Stimulated activated CD8-positive, alpha-beta memory T cell treated with anti-CD3 and anti-CD28 coated beads, Interleukin-4, amount 100 ng/mL, for 1 hour (primary cell): ENCODE data around the gene GCH1.
"Not testable (repeated sequence)": the region's sequence is repeated elsewhere in the genome, so short reads cannot be mapped to it uniquely, and the experiment has no call there.

ENCODE experiments used
- DNase-seq, 2 donors: peaks; one replicate each; pipeline ENCODE4 v3.0.0-alpha.2; 2020; ENCODE audit warnings: low read depth in 2 of 2, low spot score in 1 of 2

The GCH1 gene

DNA sequence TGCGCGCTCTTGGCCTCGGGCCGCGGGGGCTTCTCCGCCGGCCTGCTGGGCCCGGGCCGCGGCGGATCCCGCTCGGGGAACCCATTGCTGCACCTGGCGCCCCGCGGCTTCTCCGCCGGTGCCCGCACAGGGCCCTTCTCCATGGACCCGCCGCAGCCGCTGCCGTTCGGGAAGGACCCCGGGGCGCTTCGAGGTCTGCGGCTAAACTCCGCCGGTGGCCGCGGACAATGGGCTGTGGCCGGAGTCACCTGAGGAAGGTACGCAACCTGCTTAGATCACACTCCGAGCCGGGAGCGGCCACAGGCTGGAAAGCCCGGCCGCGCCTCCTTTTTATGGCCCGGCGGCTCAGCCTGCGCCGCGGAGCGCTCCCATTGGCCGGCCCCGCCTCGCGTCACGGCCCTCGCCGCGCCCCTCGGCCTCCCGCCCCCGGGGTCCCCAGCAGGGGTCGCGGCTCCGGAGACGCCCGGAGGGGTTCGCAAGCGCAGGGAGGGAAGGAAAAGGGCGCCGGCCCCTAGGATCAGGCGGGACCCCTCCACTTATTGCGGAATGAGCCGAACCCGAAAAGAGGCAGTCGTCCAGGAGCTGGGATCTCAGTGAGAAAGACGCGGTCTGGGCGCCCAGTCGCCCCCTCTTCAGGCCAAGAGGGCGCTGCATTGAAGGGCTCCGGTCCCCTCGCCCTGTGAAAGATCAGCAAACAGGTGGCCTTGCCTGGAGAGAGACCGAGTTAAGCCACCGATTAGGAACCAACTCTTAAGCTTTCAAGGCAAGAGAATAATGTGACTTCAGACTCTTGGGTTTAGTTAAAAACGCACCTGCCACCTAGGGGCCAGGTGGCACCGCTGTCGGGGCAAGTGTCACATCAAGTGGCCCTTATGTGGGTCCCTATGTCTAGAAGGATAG, at the start of gene GCH1:
TSS of gene GCH1 (minus strand) at position 306 of the 900 bp plus-strand sequence. CDS start at position 143, 163 bp downstream.
- peak; percentile 40 to 55 for DNase-seq

GRCh38 chr14:54947230-54947629, 44.6 kb upstream of the GCH1 start:
- no peak for DNase-seq

DNA sequence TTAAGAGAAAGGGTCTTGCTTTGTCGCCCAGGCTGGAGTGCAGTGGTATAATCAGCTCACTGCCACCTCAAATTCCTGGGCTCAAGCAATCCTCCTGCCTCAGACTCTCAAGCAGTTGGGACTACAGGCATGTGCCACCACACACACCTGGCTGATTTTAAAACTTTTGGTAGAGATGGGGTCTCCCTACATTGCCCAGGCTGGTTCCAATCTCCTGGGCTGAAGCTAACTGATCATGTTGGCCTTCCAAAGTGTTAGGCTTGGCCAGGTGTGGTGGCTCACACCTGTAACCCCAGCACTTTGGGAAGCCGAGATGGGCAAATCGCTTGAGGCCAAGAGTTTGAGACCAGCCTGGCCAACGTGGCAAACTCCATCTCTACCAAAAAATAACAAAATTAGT, 43.9 kb upstream of the GCH1 start:
- no peak for DNase-seq

- DNase-seq, result no peak
These were observed 42.2 kb upstream of the GCH1 start for GRCh38 chr14:54944737-54945391.

DNA sequence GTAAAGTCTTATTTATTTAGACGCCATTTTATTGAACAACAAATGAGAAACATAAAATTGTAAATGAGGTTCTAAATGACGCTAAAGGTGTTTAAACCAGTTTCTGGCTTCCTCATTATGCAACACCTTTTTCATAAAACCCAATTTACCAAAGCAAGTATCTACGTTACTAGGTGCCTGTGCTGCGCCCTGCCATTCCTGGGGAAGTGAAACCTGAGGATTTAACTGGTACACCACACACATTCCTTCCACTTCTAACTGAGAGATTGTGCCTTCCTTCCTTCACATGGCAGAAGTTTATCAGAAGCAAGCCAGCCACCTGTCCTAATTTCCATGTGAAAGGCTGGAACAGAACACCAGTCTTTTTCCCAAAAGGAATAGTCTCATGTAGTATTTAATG, 40.3 kb upstream of the GCH1 start:
- no peak for DNase-seq

DNA sequence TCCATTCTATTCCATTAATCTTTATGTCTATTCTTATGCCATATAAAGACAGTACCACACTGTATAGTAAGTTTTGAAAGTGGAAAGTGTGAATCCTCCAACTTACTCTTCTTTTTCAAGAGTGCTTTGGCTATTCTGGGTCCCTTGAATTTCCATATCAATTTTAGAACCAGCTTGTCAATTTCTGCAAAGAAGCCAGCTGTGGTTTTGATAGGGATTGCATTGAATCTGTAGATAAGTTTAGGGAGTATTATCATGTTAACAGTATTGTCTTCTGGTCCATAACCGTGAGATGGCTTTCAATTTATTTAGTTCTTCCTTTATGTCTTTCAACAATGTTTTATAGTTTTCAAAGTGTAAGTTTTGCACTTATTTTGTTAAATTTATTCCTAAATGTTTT, 34.2 kb upstream of the GCH1 start:
- DNase-seq, result no peak

DNA sequence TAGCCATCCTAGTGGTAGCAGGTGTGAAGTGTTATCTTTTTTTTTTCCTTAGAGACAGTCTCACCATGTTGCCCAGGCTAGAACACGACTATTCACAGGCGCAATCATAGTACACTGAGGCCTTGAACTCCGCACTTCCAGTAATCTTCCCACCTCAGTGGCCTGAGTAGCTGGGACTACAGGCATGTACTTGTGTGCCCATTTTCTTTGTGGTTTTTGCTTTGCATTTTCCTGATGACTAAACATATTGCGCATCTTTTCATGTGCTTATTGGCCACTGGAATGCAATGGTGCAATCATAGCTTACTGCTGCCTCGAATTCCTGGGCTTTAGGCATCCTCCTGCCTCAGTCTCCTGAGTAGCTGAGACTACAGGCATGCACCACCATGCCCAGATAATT, 33.3 kb upstream of the GCH1 start:
- DNase-seq, result no peak

DNA sequence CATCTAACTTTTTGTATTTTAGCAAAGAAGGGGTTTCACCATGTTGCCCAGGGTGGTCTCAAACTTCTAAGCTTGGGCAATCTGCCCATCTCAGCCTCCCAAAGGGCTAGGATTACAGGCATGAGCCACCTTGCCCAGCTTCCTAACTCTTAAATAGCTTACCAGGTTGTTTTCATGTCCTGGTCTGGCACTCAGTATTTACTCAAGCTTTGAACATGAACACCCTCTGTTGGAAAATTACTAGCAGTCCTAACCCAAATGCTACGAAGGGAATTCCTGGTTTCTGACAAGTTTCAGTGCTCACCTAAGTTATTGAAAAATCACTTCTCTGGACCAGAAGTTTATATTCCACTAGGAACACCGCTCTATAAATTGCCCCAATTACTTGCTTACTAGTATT, 32.5 kb upstream of the GCH1 start:
- DNase-seq, result no peak

DNA sequence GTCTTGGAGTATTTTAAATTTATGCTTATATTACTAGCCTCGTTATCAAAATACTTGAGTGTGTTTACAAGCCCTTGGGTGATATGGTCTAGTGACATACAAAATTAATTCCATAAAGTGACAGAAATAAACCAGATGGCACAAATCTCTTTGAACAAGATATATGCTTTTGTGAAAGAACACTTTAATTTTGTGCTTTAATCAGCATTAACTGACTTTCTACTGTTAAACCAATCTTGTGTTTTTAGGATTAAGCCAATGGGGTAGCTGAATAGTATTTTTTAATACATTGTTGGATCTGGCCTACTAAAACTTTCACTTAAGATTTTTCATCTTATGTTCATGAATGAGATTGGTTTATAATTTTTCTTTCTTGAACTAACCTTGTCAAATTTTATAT, 30.4 kb upstream of the GCH1 start:
- DNase-seq, result no peak

DNA sequence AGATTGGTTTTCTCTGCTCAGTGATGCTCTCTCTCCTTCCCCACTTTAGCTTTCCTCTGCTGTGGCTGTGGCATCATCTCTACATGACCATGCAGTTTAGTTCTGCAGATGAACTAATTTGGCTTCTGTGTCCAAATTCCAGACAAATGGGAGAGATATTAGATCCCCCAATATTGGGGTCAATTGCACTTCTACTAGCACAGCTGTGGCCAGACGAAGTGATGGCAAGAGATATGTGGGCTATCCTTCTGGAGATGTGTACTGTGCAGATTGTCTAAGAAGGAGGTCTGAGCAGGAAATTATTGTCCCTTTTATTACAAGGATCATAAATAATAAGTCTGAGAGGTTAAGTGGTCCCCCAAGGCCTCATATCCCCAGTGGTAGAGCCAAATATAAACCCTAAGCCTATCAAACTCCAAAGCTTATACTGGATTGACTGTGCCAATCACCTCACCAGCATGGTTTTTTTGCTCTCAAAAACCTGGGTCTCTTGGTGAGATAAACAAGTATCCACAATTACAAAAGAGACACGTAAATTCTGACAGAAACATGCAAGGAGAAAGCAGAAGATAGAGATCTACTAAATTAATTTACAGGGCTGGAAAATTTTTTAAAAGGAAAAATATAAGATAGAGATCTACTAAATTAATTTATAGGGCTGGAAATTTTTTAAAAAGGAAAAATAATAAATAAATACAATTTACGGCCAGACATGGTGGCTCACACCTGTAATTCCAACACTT, 29.1 kb upstream of the GCH1 start:
- DNase-seq, result no peak

DNA sequence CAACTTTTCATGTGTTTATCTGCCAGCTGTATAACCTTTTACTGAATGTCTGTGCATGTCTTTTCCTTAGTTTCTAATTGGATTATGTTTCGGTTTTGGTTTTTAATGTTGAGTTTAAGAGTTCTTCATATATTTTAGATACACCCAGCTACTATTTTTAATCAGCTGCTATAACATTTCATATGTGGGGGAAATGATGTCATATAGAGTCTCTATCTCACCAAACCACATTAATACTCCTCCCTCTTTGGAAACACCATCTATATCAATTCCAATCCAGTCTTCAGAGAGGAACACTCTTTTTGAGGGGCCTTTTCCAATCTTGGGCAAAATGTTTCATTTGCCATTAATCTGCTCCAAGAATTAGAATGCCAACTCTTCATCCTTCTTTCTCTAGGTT, 28.5 kb upstream of the GCH1 start:
- DNase-seq, result no peak

DNA sequence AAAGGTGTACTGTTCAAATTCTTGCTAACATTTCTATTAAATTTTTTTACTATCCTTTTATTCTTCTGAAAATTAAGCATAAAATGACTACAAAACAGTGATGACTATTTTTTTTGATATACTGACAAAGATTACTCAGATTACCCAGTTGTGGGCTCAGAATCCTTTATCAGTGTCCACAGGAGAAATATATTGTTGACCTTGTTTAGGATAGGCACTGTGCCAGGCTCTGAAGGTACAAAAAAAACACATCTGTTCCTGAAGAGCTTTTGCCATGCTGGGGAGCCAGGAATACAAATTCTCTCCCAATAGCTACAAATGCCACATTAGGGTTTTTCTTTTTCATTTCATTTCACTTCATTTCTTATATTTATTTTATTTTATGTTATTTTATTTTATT, 26.9 kb upstream of the GCH1 start:
- DNase-seq, result no peak

DNA sequence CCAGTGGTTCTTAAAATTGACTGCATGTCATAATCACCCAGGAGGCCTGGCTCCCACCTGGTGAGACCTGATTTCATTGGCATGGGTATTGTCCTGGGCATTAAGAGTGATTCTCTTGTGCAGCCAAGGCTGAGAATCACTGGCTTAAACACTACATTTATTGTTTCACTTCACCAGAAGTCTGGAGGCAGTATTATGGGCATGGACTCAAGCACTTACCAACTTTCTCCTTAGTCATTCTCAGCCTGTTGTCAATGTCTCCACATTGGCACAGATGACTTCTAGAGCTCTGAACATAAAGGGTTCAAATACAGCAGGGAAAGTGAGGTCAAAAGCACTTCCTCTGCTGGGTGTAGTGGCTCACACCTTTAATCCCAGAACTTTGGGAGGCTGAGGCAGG, 25.6 kb upstream of the GCH1 start:
- DNase-seq, result no peak

GRCh38 chr14:54927551-54927950, 24.9 kb upstream of the GCH1 start:
- DNase-seq, result no peak

- DNase-seq, result not testable (repeated sequence)
These were observed 23.9 kb upstream of the GCH1 start for GRCh38 chr14:54926570-54926969.

DNA sequence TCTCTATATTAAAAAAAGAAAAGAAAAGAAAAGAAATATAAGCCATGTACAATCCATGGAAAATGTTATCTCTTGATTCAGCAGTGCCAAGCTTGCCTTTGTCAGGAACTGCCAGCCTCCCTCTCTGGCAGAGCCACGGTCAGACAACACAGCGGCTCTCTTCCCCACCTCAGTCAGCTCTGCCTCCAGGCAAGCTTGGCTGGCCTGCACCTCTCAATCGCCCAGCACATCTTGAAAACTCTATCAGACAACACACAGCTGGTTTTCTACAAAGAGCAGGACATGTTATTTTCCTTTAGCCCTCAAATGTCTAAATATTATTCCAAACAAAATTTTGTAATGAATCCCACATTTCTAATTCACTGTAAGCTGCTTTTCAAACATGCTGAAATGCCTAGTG, 20.0 kb upstream of the GCH1 start:
- DNase-seq, result no peak

GRCh38 chr14:54920052-54920451, 17.4 kb upstream of the GCH1 start:
- DNase-seq, result no peak

DNA sequence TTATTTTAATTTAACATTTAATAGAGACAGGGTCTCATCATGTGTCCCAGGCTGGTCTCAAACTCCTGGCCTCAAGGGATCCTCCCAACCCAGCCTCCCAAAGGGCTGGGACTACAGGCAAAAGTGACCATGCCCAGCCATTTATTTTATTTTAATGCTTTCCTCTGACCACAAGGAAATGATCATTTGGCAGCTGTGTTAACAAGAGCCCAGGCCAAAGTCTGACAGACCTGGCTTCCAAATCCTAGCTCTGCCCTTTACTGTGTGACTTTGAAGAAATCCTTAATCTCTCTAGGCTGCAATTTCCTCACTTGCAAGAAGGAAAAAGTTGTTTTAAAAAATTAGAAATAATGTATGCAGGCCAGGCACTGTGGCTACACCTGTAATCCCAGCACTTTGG, 16.7 kb upstream of the GCH1 start:
- no peak for DNase-seq

- no peak for DNase-seq
These were observed 15.8 kb upstream of the GCH1 start for GRCh38 chr14:54918427-54918826.

- no peak for DNase-seq
These were observed 13.5 kb upstream of the GCH1 start for GRCh38 chr14:54916101-54916500.

DNA sequence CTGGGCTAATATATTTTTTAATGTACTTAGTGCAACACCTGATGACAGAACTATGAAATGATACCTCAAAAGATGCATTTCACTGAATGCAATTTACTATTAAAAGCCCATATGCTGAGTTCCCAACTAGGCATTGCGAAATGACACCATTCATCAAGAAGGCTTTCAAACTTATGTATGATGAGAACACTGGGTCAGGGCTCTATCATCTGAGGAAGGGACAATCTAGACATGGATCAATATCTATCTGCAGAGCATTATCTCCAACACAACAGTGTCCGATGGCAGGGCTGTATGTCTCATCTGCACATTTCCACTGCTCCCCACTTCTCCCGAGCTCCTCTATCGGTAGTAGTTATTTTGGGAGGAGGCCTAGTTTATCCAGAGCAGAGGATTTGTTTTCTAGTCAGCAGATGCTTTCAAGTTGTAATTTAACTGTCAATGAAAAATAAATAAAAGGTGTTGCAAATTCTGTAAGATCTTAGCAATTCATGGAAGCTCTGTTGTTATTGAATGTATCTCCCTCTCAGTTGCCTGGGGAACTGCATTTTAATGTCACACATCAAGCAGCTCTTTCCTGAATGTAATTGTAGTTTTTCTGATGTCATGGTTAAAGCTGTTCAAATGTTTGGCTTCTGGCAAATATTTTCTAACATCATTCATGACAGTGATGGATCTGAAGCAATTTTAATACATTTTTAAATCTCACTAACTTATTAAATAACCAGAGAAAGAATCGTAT, 7.4 kb upstream of the GCH1 start:
- DNase-seq, result no peak
